RWPE2 (cell line): ENCODE data around the gene MKX.

Source experiments
- ATAC-seq: fragments of 200-7000 bp; cut with Tn5 transposase; 3 replicates; pipeline ENCODE4 v1.9.1; 2021; ENCODE audit warnings: low read depth
- DNase-seq: peaks from one replicate; pipeline ENCODE4 v3.0.0-alpha.2; 2020; ENCODE audit warnings: low spot score
- H3K27ac ChIP-seq: fragments of 450-650 bp; 2 replicates; pipeline ENCODE4 v1.5.1; 2017; ENCODE audit warnings: mild to moderate bottlenecking; ENCODE audit not compliant: poor library complexity, severe bottlenecking
- H3K27me3 ChIP-seq: fragments of 250-450 bp; sonication (Bioruptor Pico); 2 replicates; pipeline ENCODE4 v1.5.1; 2021; ENCODE audit warnings: mild to moderate bottlenecking, moderate library complexity; ENCODE audit not compliant: insufficient read depth, poor library complexity, severe bottlenecking
- H3K36me3 ChIP-seq: fragments of 250-450 bp; sonication (Bioruptor Pico); 2 replicates; pipeline ENCODE4 v1.5.1; 2020; ENCODE audit warnings: low read depth, mild to moderate bottlenecking, moderate library complexity
- H3K4me1 ChIP-seq: fragments of 250-450 bp; sonication (Bioruptor Pico); 2 replicates; pipeline ENCODE4 v1.5.1; 2021; ENCODE audit warnings: mild to moderate bottlenecking, moderate library complexity; ENCODE audit not compliant: insufficient read depth, poor library complexity, severe bottlenecking
- H3K4me3 ChIP-seq: fragments of 250-450 bp; sonication (Bioruptor Pico); 2 replicates; pipeline ENCODE4 v1.5.1; 2021; ENCODE audit warnings: mild to moderate bottlenecking, moderate library complexity; ENCODE audit not compliant: severe bottlenecking
- H3K9me3 ChIP-seq: fragments of 250-450 bp; sonication (Bioruptor Pico); 2 replicates; pipeline ENCODE4 v1.5.1; 2021; ENCODE audit warnings: mild to moderate bottlenecking, moderate library complexity; ENCODE audit not compliant: severe bottlenecking
- TF ChIP-seq, protein P1 (sequence below): fragments of 450-650 bp; IDR thresholded peaks from one replicate; pipeline ENCODE4 v1.5.1; 2017; ENCODE audit warnings: mild to moderate bottlenecking, moderate library complexity; ENCODE audit not compliant: poor library complexity, severe bottlenecking

Gene MKX

DNA sequence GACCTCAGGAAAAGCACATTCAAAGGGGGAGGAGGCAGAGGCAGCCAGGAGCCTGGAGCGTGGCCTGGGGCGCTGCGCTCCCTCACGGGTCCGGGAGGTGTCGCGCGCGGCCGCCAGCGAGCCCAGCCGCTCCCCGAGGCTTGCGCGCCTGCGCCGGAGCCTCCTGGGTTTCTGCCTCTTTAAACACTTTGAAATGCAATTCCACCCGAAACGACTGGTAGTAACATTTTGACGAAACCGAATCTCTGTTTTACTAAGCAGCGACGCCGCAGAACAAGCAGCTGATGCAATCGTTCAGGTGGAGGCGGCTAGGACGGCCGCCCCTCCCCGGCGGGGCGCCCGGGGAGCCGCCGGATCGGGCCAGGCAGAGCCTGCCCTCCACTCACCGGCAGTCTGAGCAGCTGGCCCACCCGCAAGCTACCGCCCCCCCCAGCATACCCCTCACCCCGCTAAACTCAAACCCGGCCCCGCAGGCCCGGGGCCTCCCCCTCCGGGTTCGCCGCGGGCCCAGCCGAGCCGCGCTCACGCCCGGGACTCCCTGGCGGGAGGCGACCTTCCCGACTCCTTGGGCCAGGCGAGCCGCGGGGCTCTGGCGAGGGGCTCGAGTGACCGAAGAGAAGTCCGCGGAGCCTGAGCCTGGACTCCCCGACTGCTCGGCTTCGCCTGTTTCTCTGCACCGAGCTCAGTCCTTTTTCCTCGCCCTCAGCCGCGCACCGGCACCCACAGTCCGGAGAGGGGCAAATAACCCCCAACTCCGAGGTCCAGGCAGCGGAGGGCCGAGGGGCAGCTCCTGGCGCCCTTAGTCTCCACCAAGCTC is 3.2 kb downstream of the MKX start:
- peak overlapping the region; percentile 37 for H3K4me3 ChIP-seq
- ATAC-seq: peak; percentile 56

DNA sequence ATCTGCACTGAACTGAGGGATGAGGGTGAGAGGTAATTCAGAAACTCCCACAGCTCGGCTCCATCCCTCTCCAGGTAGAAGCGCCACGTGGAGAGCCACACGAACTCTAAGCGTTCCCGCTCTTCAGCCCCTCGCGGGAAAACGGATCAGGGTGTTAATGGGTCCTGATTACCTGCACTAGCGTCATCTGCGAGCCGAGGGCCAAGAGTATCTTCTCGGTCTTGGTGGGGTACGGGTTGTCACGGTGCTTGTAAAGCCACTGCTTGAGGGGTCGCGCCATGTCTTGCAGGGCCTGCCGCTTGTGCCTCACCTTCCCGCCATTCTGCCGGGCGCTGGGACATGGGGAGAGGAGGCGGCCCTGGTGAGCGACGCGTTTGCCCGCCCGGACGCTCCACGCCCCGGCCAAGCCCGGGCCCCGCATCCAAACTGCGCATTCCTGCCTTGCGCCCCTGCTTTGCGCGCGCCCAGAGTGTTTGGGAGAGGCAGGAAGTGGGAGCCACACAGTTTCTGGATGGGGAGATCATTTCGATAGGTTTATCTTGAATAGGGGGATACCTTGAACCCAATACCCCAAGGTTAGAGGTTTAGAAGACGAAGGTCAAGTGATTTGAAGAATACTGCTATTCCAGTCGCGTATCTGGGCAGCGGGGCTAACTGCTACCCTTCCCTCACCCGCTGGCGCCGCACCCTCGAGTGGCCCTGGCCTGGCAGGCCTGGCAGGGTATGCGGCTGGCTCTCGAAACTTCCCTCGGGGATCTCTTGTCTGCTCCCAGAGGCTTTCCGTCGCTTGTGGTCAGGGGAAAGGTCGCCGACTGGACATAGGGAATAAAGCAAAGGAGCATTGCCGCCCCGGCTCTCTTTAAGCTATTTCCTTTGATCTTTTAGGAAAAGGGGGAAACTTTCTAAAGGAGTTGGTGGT is 4.2 kb downstream of the MKX start:
- Histone ChIP-seq H3K27me3 (peaks cover 38% of the 10 kb centered on the region), H3K4me1 (no peaks in the 10 kb centered on the region), H3K36me3 (no peaks in the 10 kb centered on the region), H3K27ac (no peak overlapping the region), H3K4me3 (peak overlapping the region; percentile 37), H3K9me3 (no peaks in the 10 kb centered on the region)
- TF ChIP-seq, protein P1, sequence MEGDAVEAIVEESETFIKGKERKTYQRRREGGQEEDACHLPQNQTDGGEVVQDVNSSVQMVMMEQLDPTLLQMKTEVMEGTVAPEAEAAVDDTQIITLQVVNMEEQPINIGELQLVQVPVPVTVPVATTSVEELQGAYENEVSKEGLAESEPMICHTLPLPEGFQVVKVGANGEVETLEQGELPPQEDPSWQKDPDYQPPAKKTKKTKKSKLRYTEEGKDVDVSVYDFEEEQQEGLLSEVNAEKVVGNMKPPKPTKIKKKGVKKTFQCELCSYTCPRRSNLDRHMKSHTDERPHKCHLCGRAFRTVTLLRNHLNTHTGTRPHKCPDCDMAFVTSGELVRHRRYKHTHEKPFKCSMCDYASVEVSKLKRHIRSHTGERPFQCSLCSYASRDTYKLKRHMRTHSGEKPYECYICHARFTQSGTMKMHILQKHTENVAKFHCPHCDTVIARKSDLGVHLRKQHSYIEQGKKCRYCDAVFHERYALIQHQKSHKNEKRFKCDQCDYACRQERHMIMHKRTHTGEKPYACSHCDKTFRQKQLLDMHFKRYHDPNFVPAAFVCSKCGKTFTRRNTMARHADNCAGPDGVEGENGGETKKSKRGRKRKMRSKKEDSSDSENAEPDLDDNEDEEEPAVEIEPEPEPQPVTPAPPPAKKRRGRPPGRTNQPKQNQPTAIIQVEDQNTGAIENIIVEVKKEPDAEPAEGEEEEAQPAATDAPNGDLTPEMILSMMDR: no peak
- ATAC-seq (no peak), DNase-seq (peak; percentile 55)

More for the DNA sequence above, 3.2 kb downstream of the MKX start:
- H3K27me3 ChIP-seq: peaks cover 47% of the 10 kb centered on the region
- peak overlapping the region; percentile 40 for H3K27ac ChIP-seq
- H3K4me1 ChIP-seq: no peaks in the 10 kb centered on the region
- DNase-seq: peak; percentile 67
- TF ChIP-seq, protein P1: peak; percentile 87
- H3K9me3 ChIP-seq: no peaks in the 10 kb centered on the region
- no peaks in the 10 kb centered on the region for H3K36me3 ChIP-seq

DNA sequence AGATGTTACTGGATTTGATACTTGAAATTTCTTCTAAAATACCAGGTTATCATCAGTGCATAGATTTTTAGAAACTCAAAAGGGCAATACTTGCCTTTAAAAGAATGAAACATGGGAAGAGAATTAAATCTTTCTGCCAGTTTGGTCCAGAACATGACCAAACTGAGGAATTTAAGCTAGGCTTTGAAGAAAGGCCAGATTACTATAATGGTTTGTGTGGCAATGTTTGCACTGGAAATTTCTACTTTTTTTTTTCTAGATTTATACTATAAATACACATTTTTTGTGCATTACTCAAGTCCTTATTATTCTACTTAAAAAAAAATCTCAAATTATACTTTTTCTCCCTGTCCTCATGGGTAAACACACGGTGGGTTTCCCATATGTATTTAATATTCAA is 9.2 kb downstream of the MKX start:
- no peaks in the 10 kb centered on the region for H3K9me3 ChIP-seq

DNA sequence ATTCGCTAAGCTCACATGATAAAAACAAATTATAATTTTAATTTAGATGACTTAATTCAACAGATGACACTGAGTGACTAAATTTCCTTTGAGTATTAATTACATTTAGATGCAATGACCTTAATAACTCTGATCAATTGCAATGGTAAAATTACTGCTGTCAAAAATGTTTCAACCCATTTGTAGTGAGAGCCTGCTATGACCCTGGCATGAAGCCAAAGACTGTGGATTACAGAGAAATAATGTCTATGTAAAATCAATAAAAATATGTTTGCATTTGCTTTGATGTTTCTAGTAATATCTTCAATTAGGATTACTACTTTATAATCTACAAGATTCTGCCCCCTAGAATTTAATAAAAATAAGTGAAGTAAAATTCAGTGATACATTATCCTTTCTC is 15.6 kb downstream of the MKX start:
- Histone ChIP-seq H3K27me3 (no peaks in the 10 kb centered on the region), H3K27ac (no peak overlapping the region), H3K4me3 (no peak overlapping the region), H3K4me1 (no peaks in the 10 kb centered on the region), H3K9me3 (no peaks in the 10 kb centered on the region), H3K36me3 (no peaks in the 10 kb centered on the region)
- DNase-seq (no peak), ATAC-seq (no peak)
- TF ChIP-seq, protein P1: no peak

More for the DNA sequence above, 9.2 kb downstream of the MKX start:
- no peaks in the 10 kb centered on the region for H3K36me3 ChIP-seq
- DNase-seq: no peak
- ATAC-seq: no peak
- no peak overlapping the region for H3K27ac ChIP-seq
- H3K27me3 ChIP-seq: no peaks in the 10 kb centered on the region
- no peaks in the 10 kb centered on the region for H3K4me1 ChIP-seq
- TF ChIP-seq, protein P1: no peak
- H3K4me3 ChIP-seq: no peak overlapping the region
